HepG2 (cell line): Measurements from ENCODE around the gene TMEM225B. TPM values are rescaled to one million over a fixed set of nuclear protein-coding genes. Genes with fewer than 3 reads are reported as not detected.

Experiments
- CENPX ChIP-seq: sonication (generic); formaldehyde crosslinking; IDR thresholded peaks from 2 replicates; pipeline ENCODE4 v1.9.0; 2021; ENCODE audit warnings: mild to moderate bottlenecking, missing genetic modification reagents, moderate library complexity
- HDAC6 ChIP-seq: fragments of 200-600 bp; sonication (generic); IDR thresholded peaks from 2 replicates; pipeline ENCODE4 v1.7.0; 2017; ENCODE audit warnings: mild to moderate bottlenecking, antibody characterized with exemption, low read length, low read depth
- HIC2 ChIP-seq: sonication (generic); formaldehyde crosslinking; IDR thresholded peaks from 2 replicates; pipeline ENCODE4 v1.9.0; 2022; ENCODE audit warnings: low read depth, missing genetic modification reagents
- KMT2B ChIP-seq: IDR thresholded peaks from 2 replicates; pipeline ENCODE4 v1.6.1; 2016; ENCODE audit warnings: missing genetic modification reagents, missing compliant biosample characterization
- NR2F1 ChIP-seq, 2 experiments: fragments of 450-650 bp in 1 of 2; formaldehyde crosslinking in 1 of 2; IDR thresholded peaks; 2 replicates each; pipeline versions ENCODE4 v1.5.0 to v1.6.1; 2016 to 2020; ENCODE audit warnings: mild to moderate bottlenecking in 1 of 2, missing compliant biosample characterization in 1 of 2, missing genetic modification reagents in 1 of 2, moderate library complexity in 1 of 2
- NR2F6 ChIP-seq, 2 experiments: IDR thresholded peaks; 2 replicates each; pipeline ENCODE4 v1.6.1; 2016; ENCODE audit warnings: antibody characterized with exemption in 1 of 2, mild to moderate bottlenecking in 1 of 2
- PCBP2 ChIP-seq: fragments of 200-400 bp; formaldehyde crosslinking; optimal IDR thresholded peaks from 2 replicates; pipeline ENCODE3; 2018; ENCODE audit warnings: low read length, low read depth; ENCODE audit not compliant: poor library complexity, severe bottlenecking
- POGK ChIP-seq: sonication (generic); formaldehyde crosslinking; conservative IDR thresholded peaks from 2 replicates; pipeline ENCODE4 v1.8.0; 2022; ENCODE audit warnings: mild to moderate bottlenecking, moderate library complexity, missing genetic modification reagents
- PREB ChIP-seq: sonication (generic); formaldehyde crosslinking; IDR thresholded peaks from 2 replicates; pipeline ENCODE4 v1.4.0; 2020; ENCODE audit warnings: missing genetic modification reagents
- RAD21 ChIP-seq: fragments of 450-650 bp; formaldehyde crosslinking; IDR thresholded peaks from 2 replicates; pipeline ENCODE4 v1.5.0; 2020; ENCODE audit warnings: mild to moderate bottlenecking
- RARG ChIP-seq: sonication (generic); formaldehyde crosslinking; IDR thresholded peaks from 2 replicates; pipeline ENCODE4 v1.4.0; 2020; ENCODE audit warnings: low read depth, mild to moderate bottlenecking, missing genetic modification reagents
- SALL2 ChIP-seq: sonication (generic); formaldehyde crosslinking; IDR thresholded peaks from 2 replicates; pipeline ENCODE4 v1.8.1; 2023; ENCODE audit warnings: mild to moderate bottlenecking, missing genetic modification reagents, inconsistent platforms
- SOX5 ChIP-seq: IDR thresholded peaks from 2 replicates; pipeline ENCODE4 v1.6.1; 2016; ENCODE audit warnings: borderline replicate concordance
- SP2 ChIP-seq: sonication (generic); formaldehyde crosslinking; IDR thresholded peaks from 2 replicates; pipeline ENCODE4 v1.5.1; 2020; ENCODE audit warnings: mild to moderate bottlenecking, missing genetic modification reagents
- STAT5B ChIP-seq: sonication (generic); formaldehyde crosslinking; IDR thresholded peaks from 2 replicates; pipeline ENCODE4 v1.4.0; 2020; ENCODE audit warnings: missing genetic modification reagents
- TBL1XR1 ChIP-seq: fragments of 150-350 bp; IDR thresholded peaks from 2 replicates; pipeline ENCODE4 v1.6.1; 2014; ENCODE audit warnings: borderline replicate concordance, low read length; ENCODE audit not compliant: partially characterized antibody
- ZBTB20 ChIP-seq: sonication (generic); formaldehyde crosslinking; IDR thresholded peaks from 2 replicates; pipeline ENCODE4 v1.8.1; 2023; ENCODE audit warnings: missing genetic modification reagents, low read depth, mild to moderate bottlenecking, borderline replicate concordance
- ZNF782 ChIP-seq: sonication (generic); formaldehyde crosslinking; IDR thresholded peaks from 2 replicates; pipeline ENCODE4 v1.4.0; 2020; ENCODE audit warnings: missing genetic modification reagents, mild to moderate bottlenecking, borderline replicate concordance
- polyA plus RNA-seq, 8 experiments: library from polyadenylated mRNA; depleted of rRNA in 3 of 8; stranded (reverse) in 7 of 8; unstranded in 1 of 8; fragments of >200 nt; fragmentation: Illumina TruSeq in 4 of 8; extraction: Trizol in 4 of 8; gene quantifications; 2 replicates each; pipeline versions ENCODE4 v1.2.1 to v1.2.3, GENCODE V29; 2011 to 2016; ENCODE audit warnings: low read depth in 4 of 8, missing spikeins in 1 of 8, mixed read lengths in 1 of 8; ENCODE audit not compliant: insufficient read depth in 1 of 8
- total RNA-seq, 5 experiments: library from RNA; depleted of rRNA; stranded (reverse); fragments of >200 nt; fragmentation: Illumina TruSeq; extraction: Trizol; gene quantifications; 2 replicates each; pipeline ENCODE4 v1.2.3, GENCODE V29; 2016; ENCODE audit warnings: low read depth in 1 of 5
- TF ChIP-seq, protein P1 (sequence below): sonication (generic); formaldehyde crosslinking; IDR thresholded peaks from 2 replicates; pipeline ENCODE4 v1.4.0; 2020; ENCODE audit warnings: mild to moderate bottlenecking, missing genetic modification reagents
- TF ChIP-seq, protein P2 (sequence below): IDR thresholded peaks from 2 replicates; pipeline ENCODE4 v1.6.1; 2016
- TF ChIP-seq, protein P3 (sequence below): sonication (generic); formaldehyde crosslinking; conservative IDR thresholded peaks from 2 replicates; pipeline ENCODE4 v1.4.0; 2020; ENCODE audit warnings: missing genetic modification reagents

Gene TMEM225B
- total and polyA plus RNA-seq, 2 of the 13 experiments (the other 11 are each of a cell fraction or from before 2014, with no cell fraction given), result 0.78 to 0.95 TPM

DNA sequence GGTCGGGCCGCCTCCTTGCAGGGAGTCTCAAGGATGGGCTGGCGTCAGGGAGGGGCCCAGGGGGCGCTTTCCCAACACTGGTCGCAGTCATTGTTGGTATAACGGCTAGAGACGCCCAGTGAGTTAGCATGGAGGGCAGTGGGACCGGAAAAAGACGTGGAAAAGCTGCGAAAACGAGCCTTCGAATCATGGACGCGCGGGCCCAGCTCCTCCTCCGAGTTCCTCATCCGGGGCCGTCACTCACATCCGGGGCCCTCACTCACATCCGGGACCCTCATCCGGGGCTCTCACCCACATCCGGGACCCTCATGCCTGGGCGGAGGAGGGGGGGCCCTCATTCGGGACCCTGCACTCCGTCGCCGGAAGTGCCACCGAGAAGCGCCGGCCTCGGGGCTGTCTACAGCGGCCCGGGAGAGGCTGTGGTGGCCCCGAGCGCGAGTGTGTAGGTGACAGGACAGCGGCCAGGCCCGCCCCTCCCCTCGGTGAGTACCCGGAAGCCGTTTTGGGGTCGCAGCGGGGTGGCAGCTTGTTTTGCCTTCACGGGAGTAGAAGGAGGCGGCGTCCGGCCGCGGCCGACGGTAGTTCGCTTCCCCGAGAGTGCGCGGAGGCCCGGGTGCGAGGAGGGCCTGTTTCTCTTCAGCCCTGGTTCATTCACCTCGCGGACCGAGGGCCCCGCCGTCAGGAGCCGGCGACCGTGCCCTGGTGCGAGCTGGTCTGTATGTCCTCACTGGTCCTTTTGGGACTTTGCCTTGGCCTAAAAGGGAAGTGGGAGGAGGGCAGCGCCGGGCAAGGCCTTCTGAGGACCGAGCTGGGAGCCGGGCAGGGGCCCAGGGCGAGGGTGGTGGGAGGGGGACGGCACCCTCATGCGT is 39.5 kb upstream of the TMEM225B start, which contains the start of gene ZNF655 (continued):
- no peak; the same call in 1 of the 2 replicates for TF ChIP-seq SOX5 (CRISPR knock-in tag)
- TF ChIP-seq, protein P1, sequence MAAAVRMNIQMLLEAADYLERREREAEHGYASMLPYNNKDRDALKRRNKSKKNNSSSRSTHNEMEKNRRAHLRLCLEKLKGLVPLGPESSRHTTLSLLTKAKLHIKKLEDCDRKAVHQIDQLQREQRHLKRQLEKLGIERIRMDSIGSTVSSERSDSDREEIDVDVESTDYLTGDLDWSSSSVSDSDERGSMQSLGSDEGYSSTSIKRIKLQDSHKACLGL (CRISPR knock-in tag), result peak; percentile 81
- no peak for TF ChIP-seq NR2F1 (CRISPR knock-in tag; IDR thresholded peaks at IDR 0.05)
- 0 out of 2 replicates have a peak, but pooled peaks have one; percentile 33 for TF ChIP-seq HIC2
- TF ChIP-seq TBL1XR1, result no peak
- TF ChIP-seq POGK (CRISPR knock-in tag), result no peak
- peak; percentile 47 for TF ChIP-seq SP2 (CRISPR knock-in tag)
- TF ChIP-seq HDAC6, result no peak
- no peak for TF ChIP-seq RARG (CRISPR knock-in tag)
- TF ChIP-seq RAD21 (CRISPR knock-in tag), result peak; percentile 28; the same call in 1 of the 2 replicates
- TF ChIP-seq, protein P2, sequence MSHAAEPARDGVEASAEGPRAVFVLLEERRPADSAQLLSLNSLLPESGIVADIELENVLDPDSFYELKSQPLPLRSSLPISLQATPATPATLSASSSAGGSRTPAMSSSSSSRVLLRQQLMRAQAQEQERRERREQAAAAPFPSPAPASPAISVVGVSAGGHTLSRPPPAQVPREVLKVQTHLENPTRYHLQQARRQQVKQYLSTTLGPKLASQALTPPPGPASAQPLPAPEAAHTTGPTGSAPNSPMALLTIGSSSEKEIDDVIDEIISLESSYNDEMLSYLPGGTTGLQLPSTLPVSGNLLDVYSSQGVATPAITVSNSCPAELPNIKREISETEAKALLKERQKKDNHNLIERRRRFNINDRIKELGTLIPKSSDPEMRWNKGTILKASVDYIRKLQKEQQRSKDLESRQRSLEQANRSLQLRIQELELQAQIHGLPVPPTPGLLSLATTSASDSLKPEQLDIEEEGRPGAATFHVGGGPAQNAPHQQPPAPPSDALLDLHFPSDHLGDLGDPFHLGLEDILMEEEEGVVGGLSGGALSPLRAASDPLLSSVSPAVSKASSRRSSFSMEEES (CRISPR knock-in tag), result peak; percentile 31; the same call in 1 of the 2 replicates
- TF ChIP-seq KMT2B (CRISPR knock-in tag), result peak; percentile 87
- TF ChIP-seq CENPX, result no peak
- TF ChIP-seq ZNF782, result peak; percentile 90; the same call in 1 of the 2 replicates
- TF ChIP-seq SALL2 (CRISPR knock-in tag), result peak; percentile 60
- TF ChIP-seq STAT5B, result no peak
- TF ChIP-seq, protein P3, sequence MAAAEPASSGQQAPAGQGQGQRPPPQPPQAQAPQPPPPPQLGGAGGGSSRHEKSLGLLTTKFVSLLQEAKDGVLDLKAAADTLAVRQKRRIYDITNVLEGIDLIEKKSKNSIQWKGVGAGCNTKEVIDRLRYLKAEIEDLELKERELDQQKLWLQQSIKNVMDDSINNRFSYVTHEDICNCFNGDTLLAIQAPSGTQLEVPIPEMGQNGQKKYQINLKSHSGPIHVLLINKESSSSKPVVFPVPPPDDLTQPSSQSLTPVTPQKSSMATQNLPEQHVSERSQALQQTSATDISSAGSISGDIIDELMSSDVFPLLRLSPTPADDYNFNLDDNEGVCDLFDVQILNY (CRISPR knock-in tag), result 0 out of 2 replicates have a peak, but pooled peaks have one; percentile 15
- no peak for TF ChIP-seq PREB (CRISPR knock-in tag)
- no peak for TF ChIP-seq PCBP2
- no peak for TF ChIP-seq NR2F6 (IDR thresholded peaks at IDR 0.05)
- peak; percentile 22; the same call in 1 of the 2 replicates for TF ChIP-seq NR2F6 (CRISPR knock-in tag; IDR thresholded peaks at IDR 0.05)
- peak; percentile 59; the same call in 1 of the 2 replicates for TF ChIP-seq ZBTB20 (CRISPR knock-in tag)
